Neural crest cell (in vitro differentiated cells): ENCODE data around the gene ZPLD1. TPM values are rescaled to one million over a fixed set of nuclear protein-coding genes. Genes with fewer than 3 reads are reported as not detected.

Experiments used
- DNase-seq: peaks from one replicate; pipeline ENCODE4 v3.0.0; 2021; ENCODE audit warnings: low read depth, mixed read lengths, low spot score
- H3K27ac Mint-ChIP-seq: one replicate; pipeline ENCODE4 v1.8.0; 2021; ENCODE audit warnings: mild to moderate bottlenecking, mixed read lengths; ENCODE audit not compliant: unreplicated experiment
- H3K27me3 Mint-ChIP-seq: 2 replicates; pipeline ENCODE4 v1.8.0; 2021; ENCODE audit warnings: low read depth, mild to moderate bottlenecking, mixed read lengths
- H3K36me3 Mint-ChIP-seq: 2 replicates; pipeline ENCODE4 v1.8.0; 2021; ENCODE audit warnings: low read depth, mild to moderate bottlenecking, mixed read lengths
- H3K4me1 Mint-ChIP-seq: 2 replicates; pipeline ENCODE4 v1.8.0; 2021; ENCODE audit warnings: mixed read lengths
- H3K4me3 Mint-ChIP-seq: one replicate; pipeline ENCODE4 v1.8.0; 2021; ENCODE audit warnings: mild to moderate bottlenecking, mixed read lengths
- H3K9me3 Mint-ChIP-seq: 2 replicates; pipeline ENCODE4 v1.8.0; 2021; ENCODE audit warnings: mixed read lengths
- total RNA-seq: library from RNA; stranded (reverse); gene quantifications from 2 replicates; pipeline ENCODE4 v1.2.1, GENCODE V29; 2021
- TF ChIP-seq, protein P1 (sequence below): fragments of 200-600 bp; sonication (generic); conservative IDR thresholded peaks from 2 replicates; pipeline ENCODE4 v1.5.0; 2021; ENCODE audit warnings: antibody characterized with exemption, mild to moderate bottlenecking

Gene ZPLD1
- total RNA-seq, 1 donor from 2014 or later, result not detected

DNA sequence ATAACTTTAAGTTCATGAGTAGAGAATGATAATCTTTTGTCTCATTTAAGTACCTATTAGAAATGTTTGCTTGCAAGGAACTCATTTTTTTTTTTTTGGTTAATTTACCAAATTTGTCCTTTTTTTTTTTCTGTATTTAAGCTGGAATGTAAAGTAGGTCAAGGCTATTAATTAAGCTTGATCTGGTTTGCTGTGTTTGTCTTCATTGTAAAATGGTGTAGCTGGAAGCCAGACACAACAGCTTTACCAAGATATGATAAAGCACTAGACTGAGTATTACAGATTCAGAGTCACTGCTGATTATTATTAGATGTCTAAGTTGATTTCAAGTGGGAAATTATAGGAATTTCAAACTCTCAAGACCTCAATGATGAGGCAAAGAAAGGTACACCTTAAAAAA lies 15.0 kb upstream of the ZPLD1 start:
- no peak for DNase-seq
- Mint-ChIP-seq H3K27me3 (no peaks in the 10 kb centered on the region), H3K36me3 (no peaks in the 10 kb centered on the region), H3K4me1 (no peaks in the 10 kb centered on the region), H3K4me3 (no peak overlapping the region), H3K27ac (no peak overlapping the region), H3K9me3 (no peaks in the 10 kb centered on the region)
- TF ChIP-seq, protein P1, sequence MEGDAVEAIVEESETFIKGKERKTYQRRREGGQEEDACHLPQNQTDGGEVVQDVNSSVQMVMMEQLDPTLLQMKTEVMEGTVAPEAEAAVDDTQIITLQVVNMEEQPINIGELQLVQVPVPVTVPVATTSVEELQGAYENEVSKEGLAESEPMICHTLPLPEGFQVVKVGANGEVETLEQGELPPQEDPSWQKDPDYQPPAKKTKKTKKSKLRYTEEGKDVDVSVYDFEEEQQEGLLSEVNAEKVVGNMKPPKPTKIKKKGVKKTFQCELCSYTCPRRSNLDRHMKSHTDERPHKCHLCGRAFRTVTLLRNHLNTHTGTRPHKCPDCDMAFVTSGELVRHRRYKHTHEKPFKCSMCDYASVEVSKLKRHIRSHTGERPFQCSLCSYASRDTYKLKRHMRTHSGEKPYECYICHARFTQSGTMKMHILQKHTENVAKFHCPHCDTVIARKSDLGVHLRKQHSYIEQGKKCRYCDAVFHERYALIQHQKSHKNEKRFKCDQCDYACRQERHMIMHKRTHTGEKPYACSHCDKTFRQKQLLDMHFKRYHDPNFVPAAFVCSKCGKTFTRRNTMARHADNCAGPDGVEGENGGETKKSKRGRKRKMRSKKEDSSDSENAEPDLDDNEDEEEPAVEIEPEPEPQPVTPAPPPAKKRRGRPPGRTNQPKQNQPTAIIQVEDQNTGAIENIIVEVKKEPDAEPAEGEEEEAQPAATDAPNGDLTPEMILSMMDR, result no peak

GRCh38 chr3:102441832-102442231 lies 7.0 kb downstream of the ZPLD1 start:
- Mint-ChIP-seq H3K9me3 (no peaks in the 10 kb centered on the region), H3K27ac (no peak overlapping the region), H3K4me3 (no peak overlapping the region), H3K36me3 (no peaks in the 10 kb centered on the region), H3K27me3 (no peaks in the 10 kb centered on the region), H3K4me1 (no peaks in the 10 kb centered on the region)
- TF ChIP-seq, protein P1, result no peak
- DNase-seq, result no peak

- no peaks in the 10 kb centered on the region for H3K36me3 Mint-ChIP-seq
Measured at GRCh38 chr3:102443021-102443420, 8.2 kb downstream of the ZPLD1 start.

DNA sequence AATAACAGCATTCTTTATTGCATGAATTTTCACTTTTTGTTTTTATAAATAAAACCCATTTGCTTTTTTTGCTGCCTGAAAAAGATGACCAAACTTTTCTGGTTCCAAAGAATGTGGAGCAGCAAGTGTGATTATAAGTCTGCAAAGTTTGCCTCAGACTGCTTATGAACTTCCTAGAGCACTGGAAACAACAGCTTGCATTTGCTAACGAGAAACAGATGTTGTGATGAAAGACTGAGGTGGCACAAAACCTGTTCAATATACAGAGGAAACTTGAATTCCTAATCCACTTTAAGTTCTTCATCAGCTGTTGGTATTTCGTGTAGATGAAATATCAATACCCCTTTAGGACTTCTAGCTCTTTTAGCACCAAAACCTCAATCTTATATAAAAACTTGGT lies 9.3 kb downstream of the ZPLD1 start:
- Mint-ChIP-seq H3K4me1 (no peaks in the 10 kb centered on the region), H3K27me3 (no peaks in the 10 kb centered on the region), H3K4me3 (no peak overlapping the region), H3K27ac (no peak overlapping the region), H3K36me3 (no peaks in the 10 kb centered on the region), H3K9me3 (no peaks in the 10 kb centered on the region)
- DNase-seq, result no peak
- TF ChIP-seq, protein P1, result no peak

More at GRCh38 chr3:102443021-102443420, 8.2 kb downstream of the ZPLD1 start:
- TF ChIP-seq, protein P1, result no peak
- no peaks in the 10 kb centered on the region for H3K9me3 Mint-ChIP-seq
- no peak overlapping the region for H3K4me3 Mint-ChIP-seq
- no peaks in the 10 kb centered on the region for H3K27me3 Mint-ChIP-seq
- H3K4me1 Mint-ChIP-seq, result no peaks in the 10 kb centered on the region
- no peak overlapping the region for H3K27ac Mint-ChIP-seq
- DNase-seq, result no peak

- TF ChIP-seq, protein P1, result no peak
- Mint-ChIP-seq H3K4me1 (no peaks in the 10 kb centered on the region), H3K36me3 (no peaks in the 10 kb centered on the region), H3K4me3 (no peak overlapping the region), H3K27me3 (no peaks in the 10 kb centered on the region), H3K9me3 (no peaks in the 10 kb centered on the region), H3K27ac (no peak overlapping the region)
- DNase-seq, result no peak
Measured at GRCh38 chr3:102447272-102447671, 12.5 kb downstream of the ZPLD1 start.

GRCh38 chr3:102449341-102449740 lies 14.5 kb downstream of the ZPLD1 start:
- no peak overlapping the region for H3K27ac Mint-ChIP-seq
- H3K4me1 Mint-ChIP-seq, result peaks cover 13% of the 10 kb centered on the region
- TF ChIP-seq, protein P1, result no peak
- no peak overlapping the region for H3K4me3 Mint-ChIP-seq
- DNase-seq, result no peak
- no peaks in the 10 kb centered on the region for H3K27me3 Mint-ChIP-seq
- no peaks in the 10 kb centered on the region for H3K36me3 Mint-ChIP-seq
- no peaks in the 10 kb centered on the region for H3K9me3 Mint-ChIP-seq
